Spleen (tissue), 7 donors: ENCODE measurements around the gene FIGN.

Source experiments
- CTCF ChIP-seq, 11 experiments: fragments of 200-600 bp in 7 of 11; fragments of 450-650 bp in 4 of 11; sonication (generic) in 4 of 11; IDR thresholded peaks in 8 of 11; conservative IDR thresholded peaks in 3 of 11; 1 replicate in 7 of 11; 2 replicates in 4 of 11; pipeline versions ENCODE4 v1.4.0 to v1.8.0; 2016 to 2021; ENCODE audit warnings: antibody characterized with exemption in 11 of 11, inconsistent platforms in 4 of 11, mild to moderate bottlenecking in 1 of 11
- POLR2A ChIP-seq, 3 donors: fragments of 450-650 bp; IDR thresholded peaks; one replicate each; pipeline ENCODE4 v1.5.1; 2017; ENCODE audit warnings: antibody characterized with exemption in 3 of 3, mild to moderate bottlenecking in 1 of 3
- POLR2AphosphoS5 ChIP-seq, 3 donors: sonication (generic); formaldehyde crosslinking; IDR thresholded peaks; one replicate each; pipeline ENCODE4 v1.5.1; 2017; ENCODE audit warnings: antibody characterized with exemption in 3 of 3
- donor health status: DM: no; HTN: no; CAD: no; lungs with moderate emphysema.
- donor health status: DM: no; HTN: no; CAD: no.
- donor health status: DM: no; HTN: no; CAD: no.

- TF ChIP-seq CTCF (IDR thresholded peaks at IDR 0.05 in 8 of 11, conservative IDR thresholded peaks at IDR 0.05 in 3 of 11) (no peak), POLR2A (IDR thresholded peaks at IDR 0.05) (no peak), POLR2AphosphoS5 (IDR thresholded peaks at IDR 0.05) (no peak)
These were observed 49.5 kb downstream of the FIGN start for GRCh38 chr2:163686289-163686688.
